CD14-positive monocyte (primary cell): ENCODE results near the gene SLC4A1. TPM values are rescaled to one million over a fixed set of nuclear protein-coding genes. Genes with fewer than 3 reads are reported as not detected.

Source experiments
- DNase-seq, 3 donors: peaks; one replicate each; pipeline ENCODE4 v3.0.0-alpha.2; 2011 to 2022
- H2AFZ ChIP-seq: 2 replicates; pipeline ENCODE4 v1.6.0; 2012; ENCODE audit warnings: mild to moderate bottlenecking, low read depth, low read length, inconsistent platforms; ENCODE audit not compliant: insufficient read depth, poor library complexity, severe bottlenecking
- H3K27ac ChIP-seq, 2 donors: 1 replicate in 1 of 2; 2 replicates in 1 of 2; pipeline ENCODE4 v1.5.1; 2012 to 2013; ENCODE audit warnings: low read length in 2 of 2, control low read depth in 1 of 2, inconsistent platforms in 1 of 2, low read depth in 1 of 2, mild to moderate bottlenecking in 1 of 2
- H3K27me3 ChIP-seq, 2 donors: one replicate each; pipeline versions ENCODE4 v1.6.0 to v1.6.1; 2011 to 2013; ENCODE audit warnings: low read length in 2 of 2; ENCODE audit not compliant: control insufficient read depth in 2 of 2, insufficient read depth in 2 of 2
- H3K36me3 ChIP-seq, 2 donors: replicated peaks in 1 of 2; 1 replicate in 1 of 2; 2 replicates in 1 of 2; pipeline versions ENCODE4 v1.5.1 to v1.6.1; 2012 to 2013; ENCODE audit warnings: low read length in 2 of 2, control low read depth in 1 of 2, inconsistent platforms in 1 of 2, mild to moderate bottlenecking in 1 of 2; ENCODE audit not compliant: insufficient read depth in 2 of 2, control insufficient read depth in 1 of 2
- H3K4me1 ChIP-seq, 2 donors: 1 replicate in 1 of 2; 2 replicates in 1 of 2; pipeline versions ENCODE4 v1.5.1 to v1.6.1; 2012 to 2013; ENCODE audit warnings: low read length in 2 of 2, control low read depth in 1 of 2, inconsistent platforms in 1 of 2, mild to moderate bottlenecking in 1 of 2, moderate library complexity in 1 of 2; ENCODE audit not compliant: insufficient read depth in 2 of 2, control insufficient read depth in 1 of 2
- H3K4me2 ChIP-seq: replicated peaks from 2 replicates; pipeline ENCODE3; 2012; ENCODE audit warnings: low read length, moderate library complexity, mild to moderate bottlenecking; ENCODE audit not compliant: poor library complexity, severe bottlenecking; ENCODE audit errors: extremely low read depth
- H3K4me3 ChIP-seq, 3 experiments: fragments of 200-600 bp in 1 of 3; sonication (generic) in 1 of 3; replicated peaks in 1 of 3; 1 replicate in 2 of 3; 2 replicates in 1 of 3; pipeline ENCODE4 v1.5.1; 2011 to 2013; ENCODE audit warnings: low read length in 3 of 3, mild to moderate bottlenecking in 3 of 3, control low read depth in 2 of 3, low read depth in 2 of 3, inconsistent platforms in 1 of 3, moderate library complexity in 1 of 3
- H3K79me2 ChIP-seq: 2 replicates; pipeline ENCODE4 v1.6.0; 2012; ENCODE audit warnings: mild to moderate bottlenecking, control low read depth, inconsistent platforms, low read length, moderate library complexity; ENCODE audit not compliant: insufficient read depth
- H3K9ac ChIP-seq: 2 replicates; pipeline ENCODE4 v1.6.0; 2017; ENCODE audit warnings: low read length, mild to moderate bottlenecking; ENCODE audit not compliant: insufficient read depth, poor library complexity, severe bottlenecking
- H3K9me3 ChIP-seq, 2 donors: replicated peaks in 1 of 2; 1 replicate in 1 of 2; 2 replicates in 1 of 2; pipeline versions ENCODE4 v1.5.1 to v1.6.1; 2012 to 2013; ENCODE audit warnings: low read length in 2 of 2, control low read depth in 1 of 2; ENCODE audit not compliant: control insufficient read depth in 1 of 2, insufficient read depth in 1 of 2
- H4K20me1 ChIP-seq: 2 replicates; pipeline ENCODE4 v1.6.0; 2012; ENCODE audit warnings: mild to moderate bottlenecking, low read length, control low read depth, moderate library complexity; ENCODE audit not compliant: insufficient read depth
- H3K27ac Mint-ChIP-seq, 7 donors: one replicate each; pipeline ENCODE4 v1.8.0; 2020; ENCODE audit warnings: mild to moderate bottlenecking in 7 of 7, mixed read lengths in 7 of 7, moderate library complexity in 6 of 7, inconsistent platforms in 2 of 7
- H3K27me3 Mint-ChIP-seq, 3 donors: one replicate each; pipeline ENCODE4 v1.8.0; 2021 to 2022; ENCODE audit warnings: low read depth in 3 of 3, mild to moderate bottlenecking in 3 of 3, mixed read lengths in 3 of 3, moderate library complexity in 3 of 3, inconsistent platforms in 1 of 3
- H3K36me3 Mint-ChIP-seq, 2 donors: one replicate each; pipeline ENCODE4 v1.8.0; 2020; ENCODE audit warnings: mixed read lengths in 2 of 2, inconsistent platforms in 1 of 2, mild to moderate bottlenecking in 1 of 2
- H3K4me1 Mint-ChIP-seq: one replicate; pipeline ENCODE4 v1.8.0; 2020; ENCODE audit warnings: mild to moderate bottlenecking, mixed read lengths
- H3K4me3 Mint-ChIP-seq, 2 donors: one replicate each; pipeline ENCODE4 v1.8.0; 2020; ENCODE audit warnings: mild to moderate bottlenecking in 2 of 2, mixed read lengths in 2 of 2, moderate library complexity in 1 of 2
- H3K9me3 Mint-ChIP-seq, 7 donors: one replicate each; pipeline ENCODE4 v1.8.0; 2020 to 2022; ENCODE audit warnings: mixed read lengths in 7 of 7, mild to moderate bottlenecking in 6 of 7, moderate library complexity in 6 of 7, inconsistent platforms in 2 of 7
- CTCF ChIP-seq: fragments of 200-600 bp; IDR thresholded peaks from one replicate; pipeline ENCODE4 v1.8.0; 2022; ENCODE audit warnings: antibody characterized with exemption, mild to moderate bottlenecking
- WGBS: methylation state at CpG from one replicate; pipeline ENCODE4 v1.1.5; 2013; ENCODE audit warnings: missing lambda C conversion rate; ENCODE audit not compliant: insufficient coverage; 5-methylcytosine and 5-hydroxymethylcytosine counted together
- intact Hi-C, 2 donors: fragments of 100-400 bp; cut with micrococcal nuclease; formaldehyde crosslinking; loops; one replicate each; pipeline versions ENCODE4 v1.15.0 to v1.15.1; 2023
- polyA plus RNA-seq, 3 donors: library from polyadenylated mRNA; depleted of rRNA in 1 of 3; unstranded in 2 of 3; stranded (reverse) in 1 of 3; fragments of 300-500 nt in 2 of 3; fragments of >200 nt in 1 of 3; fragmentation: Illumina TruSeq in 2 of 3; gene quantifications; 1 replicate in 2 of 3; 2 replicates in 1 of 3; pipeline ENCODE4 v1.2.3, GENCODE V29; 2012 to 2021

Gene SLC4A1
- polyA plus RNA-seq, 3 donors = 0.04 TPM; not detected in 2

- DNase-seq = no peak
- Mint-ChIP-seq H3K4me3 (no peak overlapping the region), H3K36me3 (no peaks in the 10 kb centered on the region), H3K27me3 (peaks cover 20 to 27% (median 25%) of the 10 kb centered on the region in 3 donors), H3K9me3 (no peaks in the 10 kb centered on the region), H3K27ac (no peak overlapping the region), H3K4me1 (peaks cover 28% of the 10 kb centered on the region)
- Histone ChIP-seq H3K9ac (no peak overlapping the region), H3K79me2 (no peaks in the 10 kb centered on the region), H4K20me1 (no peaks in the 10 kb centered on the region), H2AFZ (no peak overlapping the region), H3K36me3 (no peaks in the 10 kb centered on the region), H3K4me2 (no peak overlapping the region), H3K9me3 (no peaks in the 10 kb centered on the region), H3K27me3 (no peaks in the 10 kb centered on the region), H3K4me1 (peaks cover 23% of the 10 kb centered on the region in 2 donors), H3K27ac (no peak overlapping the region), H3K4me3 (no peak overlapping the region)
- intact Hi-C loops = no loop called here
- TF ChIP-seq CTCF = no peak
- WGBS = 92% methylated on average over 8 of the region's 8 CpGs
Observed at GRCh38 chr17:44283344-44284023, 15.5 kb upstream of the SLC4A1 start.

- H3K36me3 Mint-ChIP-seq = no peaks in the 10 kb centered on the region
- no peaks in the 10 kb centered on the region for H4K20me1 ChIP-seq
- peaks cover 20 to 25% (median 21%) of the 10 kb centered on the region in 3 donors for H3K27me3 Mint-ChIP-seq
Observed at GRCh38 chr17:44282264-44282663, 14.3 kb upstream of the SLC4A1 start.

More at GRCh38 chr17:44282264-44282663, 14.3 kb upstream of the SLC4A1 start:
- Histone ChIP-seq H3K27ac (no peak overlapping the region), H3K4me2 (no peak overlapping the region), H3K36me3 (no peaks in the 10 kb centered on the region), H3K9ac (no peak overlapping the region), H2AFZ (no peak overlapping the region), H3K27me3 (peaks cover 0 to 7% of the 10 kb centered on the region in 2 donors), H3K4me3 (no peak overlapping the region), H3K79me2 (no peaks in the 10 kb centered on the region), H3K9me3 (no peaks in the 10 kb centered on the region), H3K4me1 (peaks cover 23 to 25% of the 10 kb centered on the region in 2 donors)
- Mint-ChIP-seq H3K27ac (no peak overlapping the region), H3K9me3 (no peaks in the 10 kb centered on the region), H3K4me1 (peaks cover 30% of the 10 kb centered on the region), H3K4me3 (no peak overlapping the region)
- WGBS = 90% methylated on average over 1 of the region's 3 CpGs
- DNase-seq = no peak
- intact Hi-C loops = no loop called here
- no peak for TF ChIP-seq CTCF
